Measurements from ENCODE around the gene AP5M1.

The AP5M1 gene

GRCh38 chr14:57277062-57277461, 8.3 kb downstream of the AP5M1 start:
- Histone ChIP-seq H3K4me1 (ENCODE audit: control insufficient read depth, low read length) (peaks cover 9% of the 10 kb centered on the region), H3K79me2 (ENCODE audit: control insufficient read depth, low read length) (peaks cover 55% of the 10 kb centered on the region), H3F3A (ENCODE audit: control insufficient read depth, insufficient read depth) (no peaks in the 10 kb centered on the region), H3K4me3 (ENCODE audit: low read length) (no peak overlapping the region), H3K9me2 (replicated peaks; ENCODE audit: control insufficient read depth, low read length) (no peaks in the 10 kb centered on the region), H3K27ac (ENCODE audit: low read depth, low read length) (no peak overlapping the region), H3K36me3 (ENCODE audit: control insufficient read depth, low read length) (peaks cover 69% of the 10 kb centered on the region), H3K9me3 (ENCODE audit: control insufficient read depth, insufficient read depth, low read length) (no peaks in the 10 kb centered on the region), H3K27me3 (ENCODE audit: control insufficient read depth, low read length) (no peaks in the 10 kb centered on the region), H3K4me2 (ENCODE audit: low read length) (no peak overlapping the region), H4K20me1 (ENCODE audit: control insufficient read depth, insufficient read depth, low read depth, low read length) (0 out of 2 replicates have a peak, but pooled peaks cover 2% of the 10 kb centered on the region)
- TF ChIP-seq, protein P1, sequence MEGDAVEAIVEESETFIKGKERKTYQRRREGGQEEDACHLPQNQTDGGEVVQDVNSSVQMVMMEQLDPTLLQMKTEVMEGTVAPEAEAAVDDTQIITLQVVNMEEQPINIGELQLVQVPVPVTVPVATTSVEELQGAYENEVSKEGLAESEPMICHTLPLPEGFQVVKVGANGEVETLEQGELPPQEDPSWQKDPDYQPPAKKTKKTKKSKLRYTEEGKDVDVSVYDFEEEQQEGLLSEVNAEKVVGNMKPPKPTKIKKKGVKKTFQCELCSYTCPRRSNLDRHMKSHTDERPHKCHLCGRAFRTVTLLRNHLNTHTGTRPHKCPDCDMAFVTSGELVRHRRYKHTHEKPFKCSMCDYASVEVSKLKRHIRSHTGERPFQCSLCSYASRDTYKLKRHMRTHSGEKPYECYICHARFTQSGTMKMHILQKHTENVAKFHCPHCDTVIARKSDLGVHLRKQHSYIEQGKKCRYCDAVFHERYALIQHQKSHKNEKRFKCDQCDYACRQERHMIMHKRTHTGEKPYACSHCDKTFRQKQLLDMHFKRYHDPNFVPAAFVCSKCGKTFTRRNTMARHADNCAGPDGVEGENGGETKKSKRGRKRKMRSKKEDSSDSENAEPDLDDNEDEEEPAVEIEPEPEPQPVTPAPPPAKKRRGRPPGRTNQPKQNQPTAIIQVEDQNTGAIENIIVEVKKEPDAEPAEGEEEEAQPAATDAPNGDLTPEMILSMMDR (IDR thresholded peaks at IDR 0.05; ENCODE audit: low read depth, low read length, poor library complexity, severe bottlenecking): no peak
- TF ChIP-seq EZH2phosphoT487 (IDR thresholded peaks at IDR 0.05; ENCODE audit: borderline replicate concordance, low read length): no peak

GRCh38 chr14:57287745-57288144, 19.0 kb downstream of the AP5M1 start:
- Histone ChIP-seq H3F3A (ENCODE audit: control insufficient read depth, insufficient read depth) (no peaks in the 10 kb centered on the region), H3K9me2 (replicated peaks; ENCODE audit: control insufficient read depth, low read length) (no peaks in the 10 kb centered on the region), H3K4me3 (ENCODE audit: low read length) (no peak overlapping the region), H3K27me3 (ENCODE audit: control insufficient read depth, low read length) (no peaks in the 10 kb centered on the region), H3K79me2 (ENCODE audit: control insufficient read depth, low read length) (no peaks in the 10 kb centered on the region), H3K4me1 (ENCODE audit: control insufficient read depth, low read length) (no peaks in the 10 kb centered on the region), H3K36me3 (ENCODE audit: control insufficient read depth, low read length) (peaks cover 59% of the 10 kb centered on the region), H3K9me3 (ENCODE audit: control insufficient read depth, insufficient read depth, low read length) (no peaks in the 10 kb centered on the region), H3K4me2 (ENCODE audit: low read length) (no peak overlapping the region), H4K20me1 (ENCODE audit: control insufficient read depth, insufficient read depth, low read depth, low read length) (peaks cover 5% of the 10 kb centered on the region), H3K27ac (ENCODE audit: low read depth, low read length) (no peak overlapping the region)
- no peak for TF ChIP-seq EZH2phosphoT487 (IDR thresholded peaks at IDR 0.05; ENCODE audit: borderline replicate concordance, low read length)
- TF ChIP-seq, protein P1 (IDR thresholded peaks at IDR 0.05; ENCODE audit: low read depth, low read length, poor library complexity, severe bottlenecking): no peak

DNA sequence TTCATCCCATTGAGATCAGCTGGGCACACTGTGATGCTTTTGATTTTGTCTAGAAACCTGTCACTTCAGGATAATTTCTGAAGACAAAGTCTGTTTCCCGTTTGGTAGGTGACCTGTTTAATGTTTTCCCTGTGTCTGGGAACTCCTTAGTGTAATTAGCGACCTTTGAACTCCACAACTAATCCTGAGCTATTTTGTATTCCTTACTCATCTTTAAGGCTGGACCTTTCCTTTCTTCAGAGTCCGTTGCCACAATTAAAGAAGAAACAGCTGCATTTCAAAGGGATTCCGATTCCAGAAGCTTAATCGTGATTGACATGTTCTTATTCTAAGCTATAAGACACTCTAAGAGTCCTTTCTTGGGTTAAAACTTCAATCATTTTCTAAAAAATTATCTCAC, 22.0 kb downstream of the AP5M1 start:
- Histone ChIP-seq H3K4me3 (ENCODE audit: low read length) (no peak overlapping the region), H3K9me2 (replicated peaks; ENCODE audit: control insufficient read depth, low read length) (no peaks in the 10 kb centered on the region), H3K27ac (ENCODE audit: low read depth, low read length) (no peak overlapping the region), H3K79me2 (ENCODE audit: control insufficient read depth, low read length) (no peaks in the 10 kb centered on the region), H3K27me3 (ENCODE audit: control insufficient read depth, low read length) (no peaks in the 10 kb centered on the region), H3K4me2 (ENCODE audit: low read length) (no peak overlapping the region), H3K36me3 (ENCODE audit: control insufficient read depth, low read length) (peaks cover 34% of the 10 kb centered on the region), H3K9me3 (ENCODE audit: control insufficient read depth, insufficient read depth, low read length) (no peaks in the 10 kb centered on the region), H3F3A (ENCODE audit: control insufficient read depth, insufficient read depth) (0 out of 2 replicates have a peak, but pooled peaks cover 4% of the 10 kb centered on the region), H3K4me1 (ENCODE audit: control insufficient read depth, low read length) (no peaks in the 10 kb centered on the region), H4K20me1 (ENCODE audit: control insufficient read depth, insufficient read depth, low read depth, low read length) (peaks cover 4% of the 10 kb centered on the region; the same call in 1 of the 2 replicates)
- TF ChIP-seq, protein P1 (IDR thresholded peaks at IDR 0.05; ENCODE audit: low read depth, low read length, poor library complexity, severe bottlenecking): no peak
- TF ChIP-seq EZH2phosphoT487 (IDR thresholded peaks at IDR 0.05; ENCODE audit: borderline replicate concordance, low read length): no peak

Data from DOHH2 (cell line).